SK-N-MC (cell line): Measurements from ENCODE around the gene HM13.

Source experiments
- DNase-seq: peaks from one replicate; pipeline ENCODE4 v3.0.0-alpha.2; 2011; ENCODE audit warnings: low read depth, low spot score
- H3K27ac ChIP-seq: fragments of 200-600 bp; sonication (generic); 2 replicates; pipeline ENCODE4 v1.5.1; 2016; ENCODE audit warnings: mixed run types
- H3K36me3 ChIP-seq: fragments of 200-600 bp; sonication (generic); 2 replicates; pipeline ENCODE4 v1.6.1; 2017; ENCODE audit warnings: antibody characterized with exemption, low read length, mixed read lengths; ENCODE audit not compliant: insufficient read depth
- H3K4me3 ChIP-seq: fragments of 200-600 bp; sonication (generic); 2 replicates; pipeline ENCODE4 v1.5.1; 2016
- H3K9ac ChIP-seq: fragments of 200-600 bp; sonication (generic); 2 replicates; pipeline ENCODE4 v1.8.0; 2017; ENCODE audit warnings: mixed run types, mixed read lengths; ENCODE audit not compliant: insufficient read length
- H3K9me3 ChIP-seq: fragments of 200-600 bp; sonication (generic); 2 replicates; pipeline ENCODE4 v1.6.1; 2017; ENCODE audit warnings: low read depth, mild to moderate bottlenecking, antibody characterized with exemption, low read length, moderate library complexity, mixed read lengths
- EZH2 ChIP-seq: fragments of 200-600 bp; sonication (generic); IDR thresholded peaks from one replicate; pipeline ENCODE4 v1.6.1; 2017; ENCODE audit warnings: antibody characterized with exemption
- FOXP2 ChIP-seq: optimal IDR thresholded peaks from 2 replicates; pipeline ENCODE3; 2011; ENCODE audit warnings: mild to moderate bottlenecking, moderate library complexity; ENCODE audit not compliant: insufficient read depth; ENCODE audit errors: extremely low read length, control extremely low read depth
- POLR2AphosphoS5 ChIP-seq: IDR thresholded peaks from 2 replicates; pipeline ENCODE4 v1.6.1; 2012; ENCODE audit warnings: mild to moderate bottlenecking, low read depth, low read length, borderline replicate concordance

HM13 gene

DNA sequence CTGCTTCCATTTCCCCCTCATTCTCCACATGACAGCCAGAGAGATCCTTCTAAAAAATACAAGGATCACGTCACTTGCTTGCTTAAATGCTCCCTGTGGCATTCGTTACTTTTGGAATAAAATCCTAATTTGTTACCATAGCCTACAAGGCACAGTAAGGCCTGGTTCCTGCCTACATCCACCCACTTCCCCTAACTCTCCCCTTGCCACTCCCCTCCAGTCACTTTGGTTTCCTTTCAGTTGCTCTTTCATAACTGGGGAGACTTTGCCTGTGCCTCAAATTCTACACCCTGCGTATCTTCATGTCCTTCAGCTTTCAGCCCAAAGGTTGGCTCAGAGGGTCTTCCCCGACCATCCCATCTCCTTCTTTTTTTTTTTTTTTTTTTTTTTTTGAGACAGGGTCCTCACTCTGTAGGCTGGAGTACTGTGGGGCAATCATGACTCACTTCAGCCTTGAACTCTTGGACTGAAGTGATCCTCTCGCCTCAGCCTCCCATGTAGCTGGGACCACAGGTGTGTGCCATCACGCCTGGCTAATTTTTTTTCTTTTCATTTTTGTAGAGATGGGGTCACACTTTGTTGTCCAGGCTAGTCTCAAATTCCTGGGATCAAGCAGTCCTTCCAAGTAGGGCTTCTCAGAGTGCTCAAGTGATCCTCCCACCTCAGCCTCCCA is 103.3 kb downstream of the HM13 start:
- Histone ChIP-seq H3K4me3 (no peak overlapping the region), H3K27ac (no peak overlapping the region), H3K9ac (no peak overlapping the region), H3K9me3 (no peaks in the 10 kb centered on the region), H3K36me3 (no peaks in the 10 kb centered on the region)
- TF ChIP-seq EZH2: no peak
- no peak for TF ChIP-seq FOXP2
- TF ChIP-seq POLR2AphosphoS5: no peak
- no peak for DNase-seq
